Tibial nerve (tissue), 4 donors: Measurements from ENCODE around the gene CAMSAP1. TPM values are rescaled to one million over a fixed set of nuclear protein-coding genes. Genes with fewer than 3 reads are reported as not detected.

Experiments used
- DNase-seq, 2 donors: peaks; one replicate each; pipeline ENCODE4 v3.0.0-alpha.2; 2019; ENCODE audit warnings: low spot score in 2 of 2
- H3K27ac ChIP-seq, 4 donors: fragments of 200-600 bp; sonication (generic) in 3 of 4; one replicate each; pipeline ENCODE4 v1.5.1; 2017 to 2019; ENCODE audit warnings: mild to moderate bottlenecking in 1 of 4
- H3K27me3 ChIP-seq, 2 donors: fragments of 200-600 bp; sonication (generic) in 1 of 2; one replicate each; pipeline versions ENCODE4 v1.5.1 to v1.6.0; 2017 to 2019
- H3K36me3 ChIP-seq, 3 donors: fragments of 200-600 bp; sonication (generic); one replicate each; pipeline ENCODE4 v1.5.1; 2018 to 2019
- H3K4me1 ChIP-seq, 4 donors: fragments of 200-600 bp; sonication (generic) in 3 of 4; one replicate each; pipeline ENCODE4 v1.5.1; 2017 to 2019
- H3K4me3 ChIP-seq, 4 donors: fragments of 200-600 bp; sonication (generic) in 3 of 4; one replicate each; pipeline ENCODE4 v1.5.1; 2017 to 2019; ENCODE audit warnings: mild to moderate bottlenecking in 1 of 4, moderate library complexity in 1 of 4
- H3K9me3 ChIP-seq, 4 donors: fragments of 200-600 bp; sonication (generic) in 3 of 4; one replicate each; pipeline ENCODE4 v1.5.1; 2017 to 2019
- EP300 ChIP-seq, 2 donors: sonication (generic); formaldehyde crosslinking; IDR thresholded peaks; one replicate each; pipeline ENCODE4 v1.6.1; 2017; ENCODE audit warnings: antibody characterized with exemption in 2 of 2, mild to moderate bottlenecking in 1 of 2
- POLR2A ChIP-seq, 2 donors: fragments of 450-650 bp; IDR thresholded peaks; one replicate each; pipeline ENCODE4 v1.6.1; 2017; ENCODE audit warnings: antibody characterized with exemption in 2 of 2, mild to moderate bottlenecking in 2 of 2, moderate library complexity in 2 of 2
- WGBS, 2 donors: methylation state at CpG; one replicate each; pipeline ENCODE4 v1.1.5; 2018; 5-methylcytosine and 5-hydroxymethylcytosine counted together
- total RNA-seq, 4 donors: library from RNA; depleted of rRNA; stranded (reverse); fragments of >200 nt; gene quantifications; one replicate each; pipeline ENCODE4 v1.1.0, GENCODE V29; 2016
- TF ChIP-seq, protein P1 (sequence below), 5 experiments: fragments of 200-600 bp in 3 of 5; fragments of 450-650 bp in 2 of 5; sonication (generic) in 3 of 5; IDR thresholded peaks; one replicate each; pipeline ENCODE4 v1.5.1; 2016 to 2019; ENCODE audit warnings: antibody characterized with exemption in 5 of 5, mild to moderate bottlenecking in 3 of 5, moderate library complexity in 2 of 5

Gene CAMSAP1
- total RNA-seq, 4 donors from 2014 or later, result 27.6 to 40.8 (median 35.7) TPM

DNA sequence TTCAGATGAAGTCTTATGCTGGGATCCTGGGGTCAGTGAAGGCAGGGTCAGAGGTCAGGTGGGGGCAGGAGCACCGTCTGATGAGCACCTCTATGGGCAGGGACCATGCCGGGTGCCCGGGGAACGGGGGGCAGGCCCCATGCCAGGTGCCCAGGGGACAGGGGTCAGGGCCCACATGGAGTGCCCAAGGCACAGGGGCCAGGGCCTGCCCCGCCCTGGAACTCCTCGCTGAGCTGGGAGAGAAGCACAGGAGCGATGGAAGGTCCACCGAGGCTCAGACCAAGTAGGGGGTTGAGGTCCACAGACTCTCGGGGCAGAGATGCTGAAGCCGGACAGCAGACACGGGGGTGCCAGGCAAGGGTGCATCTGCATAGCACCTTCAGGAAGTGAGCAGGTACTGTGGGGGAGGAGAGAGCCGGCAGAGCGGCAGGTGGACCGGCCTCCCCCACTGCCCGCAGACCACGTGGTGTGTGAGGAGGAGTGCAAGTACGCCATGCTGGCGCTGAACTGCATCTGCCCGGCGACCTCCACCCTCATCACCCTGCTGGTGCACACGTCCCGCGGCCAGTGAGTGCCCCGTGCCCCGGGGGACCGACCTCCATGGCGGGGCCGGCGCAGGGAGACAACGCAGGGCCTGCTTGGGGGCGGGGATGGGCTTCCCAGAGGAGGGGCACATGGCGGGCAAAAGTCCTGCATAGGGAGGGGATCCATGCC lies 137.7 kb downstream of the CAMSAP1 start:
- DNase-seq, result no peak
- TF ChIP-seq POLR2A (IDR thresholded peaks at IDR 0.05), result no peak
- no peak for TF ChIP-seq EP300 (IDR thresholded peaks at IDR 0.05)
- H3K4me3 ChIP-seq, result no peak overlapping the region
- H3K27ac ChIP-seq, result no peak overlapping the region
- H3K9me3 ChIP-seq, result peaks cover 0 to 30% (median 0%) of the 10 kb centered on the region in 4 donors
- 84 to 86% methylated on average over 28 to 32 of the region's 32 CpGs for WGBS, 2 donors
- H3K27me3 ChIP-seq, result peaks cover 0 to 16% of the 10 kb centered on the region in 2 donors
- no peaks in the 10 kb centered on the region for H3K4me1 ChIP-seq
- H3K36me3 ChIP-seq, result no peaks in the 10 kb centered on the region

DNA sequence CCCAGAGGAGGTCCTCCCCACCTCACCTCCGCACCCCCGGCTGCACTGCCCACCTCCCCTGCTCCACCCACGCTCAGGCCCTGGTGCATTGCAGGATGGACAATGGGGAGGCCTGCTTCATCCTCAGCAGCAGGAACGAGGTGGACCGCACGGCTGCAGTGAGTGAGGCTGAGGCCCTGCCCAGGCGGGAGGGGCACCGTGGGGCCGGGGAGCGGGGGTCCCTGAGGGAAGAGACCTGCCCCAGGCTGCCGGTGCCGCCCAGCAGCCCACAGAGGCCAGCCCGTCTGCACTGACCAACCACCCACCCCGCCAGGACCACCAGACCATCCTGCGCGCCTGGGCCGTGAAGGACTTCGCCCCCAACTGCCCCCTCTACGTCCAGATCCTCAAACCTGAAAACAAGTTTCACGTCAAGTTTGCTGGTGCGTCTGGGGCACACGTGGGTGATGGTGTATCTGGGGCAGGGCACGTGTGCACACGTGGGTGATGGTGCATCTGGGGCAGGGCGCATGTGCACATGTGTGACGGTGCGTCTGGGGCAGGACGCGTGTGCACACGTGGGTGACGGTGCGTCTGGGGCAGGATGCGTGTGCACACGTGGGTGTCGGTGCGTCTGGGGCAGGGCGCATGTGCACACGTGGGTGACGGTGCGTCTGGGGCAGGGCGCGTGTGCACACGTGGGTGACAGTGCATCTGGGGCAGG lies 138.7 kb downstream of the CAMSAP1 start:
- 87 to 89% methylated on average over 41 to 43 of the region's 43 CpGs for WGBS, 2 donors
- no peaks in the 10 kb centered on the region for H3K36me3 ChIP-seq
- H3K4me1 ChIP-seq, result no peaks in the 10 kb centered on the region
- no peak overlapping the region for H3K4me3 ChIP-seq
- TF ChIP-seq EP300 (IDR thresholded peaks at IDR 0.05) (no peak), POLR2A (IDR thresholded peaks at IDR 0.05) (no peak)
- TF ChIP-seq, protein P1, sequence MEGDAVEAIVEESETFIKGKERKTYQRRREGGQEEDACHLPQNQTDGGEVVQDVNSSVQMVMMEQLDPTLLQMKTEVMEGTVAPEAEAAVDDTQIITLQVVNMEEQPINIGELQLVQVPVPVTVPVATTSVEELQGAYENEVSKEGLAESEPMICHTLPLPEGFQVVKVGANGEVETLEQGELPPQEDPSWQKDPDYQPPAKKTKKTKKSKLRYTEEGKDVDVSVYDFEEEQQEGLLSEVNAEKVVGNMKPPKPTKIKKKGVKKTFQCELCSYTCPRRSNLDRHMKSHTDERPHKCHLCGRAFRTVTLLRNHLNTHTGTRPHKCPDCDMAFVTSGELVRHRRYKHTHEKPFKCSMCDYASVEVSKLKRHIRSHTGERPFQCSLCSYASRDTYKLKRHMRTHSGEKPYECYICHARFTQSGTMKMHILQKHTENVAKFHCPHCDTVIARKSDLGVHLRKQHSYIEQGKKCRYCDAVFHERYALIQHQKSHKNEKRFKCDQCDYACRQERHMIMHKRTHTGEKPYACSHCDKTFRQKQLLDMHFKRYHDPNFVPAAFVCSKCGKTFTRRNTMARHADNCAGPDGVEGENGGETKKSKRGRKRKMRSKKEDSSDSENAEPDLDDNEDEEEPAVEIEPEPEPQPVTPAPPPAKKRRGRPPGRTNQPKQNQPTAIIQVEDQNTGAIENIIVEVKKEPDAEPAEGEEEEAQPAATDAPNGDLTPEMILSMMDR (IDR thresholded peaks at IDR 0.05), result no peak
- peaks cover 0 to 40% (median 0%) of the 10 kb centered on the region in 4 donors for H3K9me3 ChIP-seq
- no peak for DNase-seq
- peaks cover 0 to 16% of the 10 kb centered on the region in 2 donors for H3K27me3 ChIP-seq
- no peak overlapping the region for H3K27ac ChIP-seq

DNA sequence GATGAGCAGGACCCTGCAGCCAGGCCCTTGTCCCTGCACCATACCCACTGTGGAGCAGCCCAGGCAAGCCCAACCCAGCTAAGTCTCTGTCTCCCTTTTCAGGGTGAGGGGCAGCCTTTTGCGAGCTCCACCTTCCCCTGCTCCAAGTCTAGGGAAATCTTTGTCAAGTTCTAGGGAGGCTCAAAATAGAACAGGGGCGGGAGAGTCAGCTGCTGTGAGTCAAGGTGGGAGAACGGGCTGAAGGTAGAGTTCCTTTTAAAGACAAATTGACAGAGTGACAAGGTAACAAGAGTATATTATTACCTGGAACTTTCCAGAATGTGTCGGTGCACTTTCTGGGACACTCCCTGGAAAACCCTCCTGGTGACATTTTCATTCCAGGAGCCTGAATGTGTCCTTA lies 140.6 kb downstream of the CAMSAP1 start:
- no peak overlapping the region for H3K27ac ChIP-seq
- H3K4me3 ChIP-seq, result no peak overlapping the region
- WGBS, 2 donors, result 91 to 94% methylated on average over 4 of the region's 4 CpGs
- H3K4me1 ChIP-seq, result no peaks in the 10 kb centered on the region
- H3K9me3 ChIP-seq, result peaks cover 0 to 40% (median 0%) of the 10 kb centered on the region in 4 donors
- no peaks in the 10 kb centered on the region for H3K36me3 ChIP-seq
- H3K27me3 ChIP-seq, result peaks cover 0 to 5% of the 10 kb centered on the region in 2 donors
- DNase-seq, result no peak
- TF ChIP-seq, protein P1 (IDR thresholded peaks at IDR 0.05), result no peak
- no peak for TF ChIP-seq EP300 (IDR thresholded peaks at IDR 0.05)
- no peak for TF ChIP-seq POLR2A (IDR thresholded peaks at IDR 0.05)

DNA sequence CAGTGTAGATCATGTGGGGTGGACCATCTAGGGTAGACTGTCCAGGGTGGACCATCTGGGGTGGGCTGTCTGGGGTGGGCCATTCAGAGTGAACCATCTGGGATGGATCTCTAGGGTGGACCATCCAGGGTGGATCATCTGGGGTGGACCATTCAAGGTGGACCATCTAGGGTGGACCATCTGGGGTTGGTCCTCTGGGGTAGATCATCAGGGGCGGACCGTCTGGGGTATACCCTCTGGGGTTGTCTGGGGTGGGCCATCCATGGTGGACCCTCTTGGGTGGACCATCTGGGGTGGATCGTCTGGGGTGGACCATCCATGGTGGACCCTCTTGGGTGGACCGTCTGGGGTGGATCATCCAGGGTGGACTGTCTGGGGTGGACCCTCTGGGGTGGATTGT lies 141.1 kb downstream of the CAMSAP1 start:
- DNase-seq, result no peak
- no peak for TF ChIP-seq POLR2A (IDR thresholded peaks at IDR 0.05)
- TF ChIP-seq, protein P1 (IDR thresholded peaks at IDR 0.05), result no peak
- TF ChIP-seq EP300 (IDR thresholded peaks at IDR 0.05), result no peak
- H3K4me3 ChIP-seq, result no peak overlapping the region
- H3K9me3 ChIP-seq, result peaks cover 0 to 40% (median 0%) of the 10 kb centered on the region in 4 donors
- no peaks in the 10 kb centered on the region for H3K4me1 ChIP-seq
- 92% methylated on average over 4 of the region's 4 CpGs for WGBS, 2 donors
- H3K27me3 ChIP-seq, result peaks cover 0 to under 1% of the 10 kb centered on the region in 2 donors
- no peaks in the 10 kb centered on the region for H3K36me3 ChIP-seq
- no peak overlapping the region for H3K27ac ChIP-seq

DNA sequence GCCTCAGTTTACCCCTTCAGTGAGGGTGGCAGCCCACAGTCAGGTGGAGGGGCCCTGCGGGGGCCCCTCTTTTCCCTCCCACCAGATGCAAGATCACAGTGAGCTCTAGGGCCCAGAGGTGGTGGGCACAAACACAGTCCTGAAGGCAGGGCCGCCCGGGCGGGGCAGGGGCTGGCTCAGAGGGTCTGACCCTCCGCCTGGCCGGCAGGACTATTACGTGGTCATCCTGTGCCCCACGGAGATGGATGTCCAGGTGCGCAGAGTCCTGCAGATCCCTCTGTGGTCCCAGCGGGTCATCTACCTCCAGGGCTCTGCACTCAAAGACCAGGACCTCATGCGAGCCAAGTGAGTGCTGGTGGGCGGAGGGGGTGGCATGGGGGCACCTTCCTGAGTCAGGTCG lies 141.9 kb downstream of the CAMSAP1 start:
- DNase-seq, result no peak
- 95 to 99% methylated on average over 6 to 11 of the region's 13 CpGs for WGBS, 2 donors
- Histone ChIP-seq H3K36me3 (no peaks in the 10 kb centered on the region), H3K27ac (no peak overlapping the region), H3K4me3 (no peak overlapping the region), H3K9me3 (peaks cover 0 to 40% (median 0%) of the 10 kb centered on the region in 4 donors), H3K4me1 (no peaks in the 10 kb centered on the region), H3K27me3 (no peaks in the 10 kb centered on the region)
- TF ChIP-seq, protein P1 (IDR thresholded peaks at IDR 0.05), result no peak
- TF ChIP-seq EP300 (IDR thresholded peaks at IDR 0.05) (no peak), POLR2A (IDR thresholded peaks at IDR 0.05) (no peak)
